K562 (cell line): ENCODE results near the gene ADAM19. TPM values are rescaled to one million over a fixed set of nuclear protein-coding genes. Genes with fewer than 3 reads are reported as not detected.

Source experiments
- CBFA2T3 ChIP-seq: fragments of 450-650 bp; IDR thresholded peaks from 2 replicates; pipeline ENCODE4 v1.6.1; 2017
- CTBP1 ChIP-seq: fragments of 450-650 bp; IDR thresholded peaks from 2 replicates; pipeline ENCODE4 v1.6.1; 2016; ENCODE audit warnings: borderline replicate concordance
- DNMT1 ChIP-seq: fragments of 450-650 bp; IDR thresholded peaks from 2 replicates; pipeline ENCODE4 v1.6.1; 2016; ENCODE audit warnings: antibody characterized with exemption, mild to moderate bottlenecking
- E2F3 ChIP-seq: fragments of 250-450 bp; sonication (Bioruptor Pico); IDR thresholded peaks from 2 replicates; pipeline ENCODE4 v1.4.0; 2020; ENCODE audit warnings: mild to moderate bottlenecking
- HEY1 ChIP-seq: fragments of 250-450 bp; sonication (Bioruptor Pico); IDR thresholded peaks from 2 replicates; pipeline ENCODE4 v1.5.0; 2020; ENCODE audit warnings: mild to moderate bottlenecking, moderate library complexity, borderline replicate concordance
- L3MBTL2 ChIP-seq: fragments of 450-650 bp; IDR thresholded peaks from 2 replicates; pipeline ENCODE4 v1.6.1; 2016; ENCODE audit warnings: mild to moderate bottlenecking, moderate library complexity
- MTA2 ChIP-seq: fragments of 450-650 bp; IDR thresholded peaks from 2 replicates; pipeline ENCODE4 v1.6.1; 2016; ENCODE audit warnings: low read depth
- NFE2 ChIP-seq: IDR thresholded peaks from 2 replicates; pipeline ENCODE4 v1.6.1; 2014; ENCODE audit warnings: antibody characterized with exemption, low read depth
- NR1H2 ChIP-seq: sonication (generic); formaldehyde crosslinking; IDR thresholded peaks from 2 replicates; pipeline ENCODE4 v1.4.0; 2020; ENCODE audit warnings: mild to moderate bottlenecking, missing genetic modification reagents
- PHF21A ChIP-seq: fragments of 450-650 bp; IDR thresholded peaks from 2 replicates; pipeline ENCODE4 v1.6.1; 2017; ENCODE audit warnings: low read depth, borderline replicate concordance
- SMAD4 ChIP-seq: fragments of 250-450 bp; sonication (Bioruptor Pico); conservative IDR thresholded peaks from 2 replicates; pipeline ENCODE4 v1.8.0; 2021; ENCODE audit warnings: inconsistent platforms, mild to moderate bottlenecking, moderate library complexity
- SMARCE1 ChIP-seq: fragments of 450-650 bp; IDR thresholded peaks from 2 replicates; pipeline ENCODE4 v1.7.1; 2016; ENCODE audit warnings: mild to moderate bottlenecking
- STAT5A ChIP-seq: IDR thresholded peaks from 2 replicates; pipeline ENCODE4 v1.6.1; 2012; ENCODE audit warnings: low read length, inconsistent platforms, borderline replicate concordance
- TEAD4 ChIP-seq, 2 experiments: sonication (generic) in 1 of 2; formaldehyde crosslinking in 1 of 2; IDR thresholded peaks; 2 replicates each; pipeline versions ENCODE4 v1.6.1 to v1.8.0; 2012 to 2022; ENCODE audit warnings: borderline replicate concordance in 1 of 2, inconsistent platforms in 1 of 2, low read length in 1 of 2, mild to moderate bottlenecking in 1 of 2, missing genetic modification reagents in 1 of 2
- ZNF561 ChIP-seq: fragments of 450-650 bp; formaldehyde crosslinking; conservative IDR thresholded peaks from 2 replicates; pipeline ENCODE4 v1.4.0; 2020; ENCODE audit warnings: mild to moderate bottlenecking, moderate library complexity
- polyA plus RNA-seq, 8 experiments: library from polyadenylated mRNA; depleted of rRNA in 4 of 8; stranded (reverse) in 5 of 8; unstranded in 3 of 8; fragments of >200 nt; fragmentation: Nextera tagmentation in 2 of 8; fragmentation: Illumina TruSeq in 1 of 8; extraction: Ambion mirVana in 2 of 8; extraction: Trizol in 1 of 8; gene quantifications; 2 replicates each; pipeline versions ENCODE4 v1.2.1 to v1.2.3, GENCODE V29; 2011 to 2014; ENCODE audit warnings: inconsistent platforms in 1 of 8, missing spikeins in 1 of 8
- total RNA-seq, 7 experiments: library from RNA; depleted of rRNA in 6 of 7; stranded (reverse); fragments of >200 nt in 6 of 7; fragmentation: Illumina TruSeq in 2 of 7; extraction: Trizol in 2 of 7; gene quantifications; 2 replicates each; pipeline versions ENCODE4 v1.2.1 to v1.2.3, GENCODE V29; 2011 to 2021; ENCODE audit warnings: low replicate concordance in 1 of 7
- TF ChIP-seq, protein P1 (sequence below), 2 experiments: fragments of 450-650 bp; IDR thresholded peaks; 2 replicates each; pipeline ENCODE4 v1.6.1; 2016; ENCODE audit warnings: mild to moderate bottlenecking in 2 of 2, borderline replicate concordance in 1 of 2, low read depth in 1 of 2, moderate library complexity in 1 of 2
- TF ChIP-seq, protein P2 (sequence below): fragments of 200-400 bp; formaldehyde crosslinking; IDR thresholded peaks from 2 replicates; pipeline ENCODE4 v1.6.1; 2017; ENCODE audit warnings: mild to moderate bottlenecking, low read depth, low read length, moderate library complexity
- TF ChIP-seq, protein P3 (sequence below), 2 experiments: fragments of 450-650 bp; IDR thresholded peaks; 2 replicates each; pipeline ENCODE4 v1.6.1; 2016

Gene ADAM19
- total and polyA plus RNA-seq, 9 of the 15 experiments (the other 6 are each of a cell fraction or from before 2014, with no cell fraction given), result 0.11 to 1.1 (median 0.43) TPM

DNA sequence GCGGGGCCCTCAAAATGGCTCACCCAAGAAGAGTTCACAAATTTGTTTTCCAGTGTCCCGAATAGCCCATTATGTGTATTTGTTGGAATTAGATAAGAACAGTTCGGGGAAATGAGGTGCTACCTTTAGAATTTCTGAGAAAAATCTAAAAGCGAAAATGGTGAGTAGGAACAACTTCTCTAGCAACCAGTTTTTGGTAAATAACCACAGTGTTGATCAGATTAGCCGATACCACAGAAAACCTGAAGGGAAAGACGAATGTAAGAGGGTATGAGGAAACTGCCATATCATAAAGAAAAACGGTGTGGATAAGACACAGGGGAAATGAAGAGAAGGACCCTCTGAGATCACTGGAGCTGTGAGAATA lies 31.0 kb downstream of the ADAM19 start (continued):
- TF ChIP-seq, protein P1, sequence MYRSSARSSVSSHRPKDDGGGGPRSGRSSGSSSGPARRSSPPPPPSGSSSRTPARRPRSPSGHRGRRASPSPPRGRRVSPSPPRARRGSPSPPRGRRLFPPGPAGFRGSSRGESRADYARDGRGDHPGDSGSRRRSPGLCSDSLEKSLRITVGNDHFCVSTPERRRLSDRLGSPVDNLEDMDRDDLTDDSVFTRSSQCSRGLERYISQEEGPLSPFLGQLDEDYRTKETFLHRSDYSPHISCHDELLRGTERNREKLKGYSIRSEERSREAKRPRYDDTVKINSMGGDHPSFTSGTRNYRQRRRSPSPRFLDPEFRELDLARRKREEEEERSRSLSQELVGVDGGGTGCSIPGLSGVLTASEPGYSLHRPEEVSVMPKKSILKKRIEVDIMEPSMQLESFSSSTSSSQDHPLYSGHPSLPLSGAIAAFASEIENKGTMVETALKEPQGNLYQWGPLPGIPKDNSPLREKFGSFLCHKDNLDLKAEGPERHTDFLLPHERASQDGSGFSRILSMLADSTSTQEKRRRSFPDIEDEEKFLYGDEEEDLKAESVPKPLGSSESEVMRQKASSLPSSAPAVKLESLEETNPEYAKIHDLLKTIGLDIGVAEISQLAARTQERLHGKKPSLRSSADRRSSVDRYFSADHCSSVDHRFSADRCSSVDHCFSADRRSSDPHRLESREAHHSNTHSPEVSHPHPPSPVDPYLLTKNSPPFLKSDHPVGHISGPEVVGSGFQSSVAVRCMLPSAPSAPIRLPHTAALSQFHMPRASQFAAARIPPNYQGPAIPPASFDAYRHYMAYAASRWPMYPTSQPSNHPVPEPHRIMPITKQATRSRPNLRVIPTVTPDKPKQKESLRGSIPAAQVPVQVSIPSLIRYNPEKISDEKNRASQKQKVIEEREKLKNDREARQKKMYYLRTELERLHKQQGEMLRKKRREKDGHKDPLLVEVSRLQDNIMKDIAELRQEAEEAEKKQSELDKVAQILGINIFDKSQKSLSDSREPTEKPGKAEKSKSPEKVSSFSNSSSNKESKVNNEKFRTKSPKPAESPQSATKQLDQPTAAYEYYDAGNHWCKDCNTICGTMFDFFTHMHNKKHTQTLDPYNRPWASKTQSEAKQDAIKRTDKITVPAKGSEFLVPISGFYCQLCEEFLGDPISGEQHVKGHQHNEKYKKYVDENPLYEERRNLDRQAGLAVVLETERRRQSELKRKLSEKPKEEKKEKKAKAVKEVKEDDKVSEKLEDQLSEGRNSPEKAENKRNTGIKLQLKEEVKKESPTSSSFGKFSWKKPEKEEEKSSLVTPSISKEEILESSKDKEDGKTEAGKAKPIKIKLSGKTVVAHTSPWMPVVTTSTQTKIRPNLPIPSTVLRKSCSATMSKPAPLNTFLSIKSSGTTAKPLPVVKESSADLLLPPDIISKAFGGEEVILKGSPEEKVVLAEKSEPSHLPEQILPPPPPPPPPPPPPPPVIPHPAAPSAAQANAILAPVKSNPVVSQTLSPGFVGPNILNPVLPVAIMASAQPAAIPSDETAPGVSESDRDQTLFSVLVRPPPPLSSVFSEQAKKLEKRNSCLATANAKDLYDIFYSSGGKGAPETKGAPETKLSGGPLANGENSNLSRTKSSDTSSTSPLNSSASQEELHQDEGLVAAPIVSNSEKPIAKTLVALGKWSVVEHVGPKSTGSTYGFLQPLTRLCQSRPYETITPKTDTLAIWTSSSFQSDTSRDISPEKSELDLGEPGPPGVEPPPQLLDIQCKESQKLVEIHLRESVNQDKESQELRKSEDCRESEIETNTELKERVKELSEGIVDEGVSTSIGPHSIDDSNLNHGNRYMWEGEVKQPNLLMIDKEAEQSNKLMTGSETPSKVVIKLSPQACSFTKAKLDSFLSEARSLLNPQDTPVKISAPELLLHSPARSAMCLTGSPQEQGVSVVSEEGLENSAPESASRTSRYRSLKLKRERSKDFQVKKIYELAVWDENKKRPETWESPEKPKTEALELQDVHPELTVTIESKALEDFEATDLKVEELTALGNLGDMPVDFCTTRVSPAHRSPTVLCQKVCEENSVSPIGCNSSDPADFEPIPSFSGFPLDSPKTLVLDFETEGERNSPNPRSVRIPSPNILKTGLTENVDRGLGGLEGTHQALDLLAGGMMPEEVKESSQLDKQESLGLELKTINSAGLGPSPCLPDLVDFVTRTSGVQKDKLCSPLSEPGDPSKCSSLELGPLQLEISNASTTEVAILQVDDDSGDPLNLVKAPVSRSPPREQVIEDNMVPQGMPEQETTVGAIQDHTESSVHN (IDR thresholded peaks at IDR 0.05; ENCODE audit: borderline replicate concordance in 1 of 2, low read depth in 1 of 2), result peak in 1 of 2 experiments; percentile 35; a peak in 1 of 4 replicates
- no peak; the same call in 1 of the 2 replicates for TF ChIP-seq L3MBTL2
- TF ChIP-seq MTA2, result peak; percentile 60
- no peak for TF ChIP-seq NR1H2
- no peak for TF ChIP-seq ZNF561 (CRISPR knock-in tag)
- TF ChIP-seq, protein P2, sequence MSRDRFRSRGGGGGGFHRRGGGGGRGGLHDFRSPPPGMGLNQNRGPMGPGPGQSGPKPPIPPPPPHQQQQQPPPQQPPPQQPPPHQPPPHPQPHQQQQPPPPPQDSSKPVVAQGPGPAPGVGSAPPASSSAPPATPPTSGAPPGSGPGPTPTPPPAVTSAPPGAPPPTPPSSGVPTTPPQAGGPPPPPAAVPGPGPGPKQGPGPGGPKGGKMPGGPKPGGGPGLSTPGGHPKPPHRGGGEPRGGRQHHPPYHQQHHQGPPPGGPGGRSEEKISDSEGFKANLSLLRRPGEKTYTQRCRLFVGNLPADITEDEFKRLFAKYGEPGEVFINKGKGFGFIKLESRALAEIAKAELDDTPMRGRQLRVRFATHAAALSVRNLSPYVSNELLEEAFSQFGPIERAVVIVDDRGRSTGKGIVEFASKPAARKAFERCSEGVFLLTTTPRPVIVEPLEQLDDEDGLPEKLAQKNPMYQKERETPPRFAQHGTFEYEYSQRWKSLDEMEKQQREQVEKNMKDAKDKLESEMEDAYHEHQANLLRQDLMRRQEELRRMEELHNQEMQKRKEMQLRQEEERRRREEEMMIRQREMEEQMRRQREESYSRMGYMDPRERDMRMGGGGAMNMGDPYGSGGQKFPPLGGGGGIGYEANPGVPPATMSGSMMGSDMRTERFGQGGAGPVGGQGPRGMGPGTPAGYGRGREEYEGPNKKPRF, result no peak
- TF ChIP-seq CTBP1, result peak; percentile 41; the same call in 1 of the 2 replicates
- 0 out of 2 replicates have a peak, but pooled peaks have one; percentile 5 for TF ChIP-seq NFE2
- TF ChIP-seq SMARCE1, result peak; percentile 71; the same call in 1 of the 2 replicates
- TF ChIP-seq STAT5A, result peak; percentile 82
- TF ChIP-seq, protein P3, sequence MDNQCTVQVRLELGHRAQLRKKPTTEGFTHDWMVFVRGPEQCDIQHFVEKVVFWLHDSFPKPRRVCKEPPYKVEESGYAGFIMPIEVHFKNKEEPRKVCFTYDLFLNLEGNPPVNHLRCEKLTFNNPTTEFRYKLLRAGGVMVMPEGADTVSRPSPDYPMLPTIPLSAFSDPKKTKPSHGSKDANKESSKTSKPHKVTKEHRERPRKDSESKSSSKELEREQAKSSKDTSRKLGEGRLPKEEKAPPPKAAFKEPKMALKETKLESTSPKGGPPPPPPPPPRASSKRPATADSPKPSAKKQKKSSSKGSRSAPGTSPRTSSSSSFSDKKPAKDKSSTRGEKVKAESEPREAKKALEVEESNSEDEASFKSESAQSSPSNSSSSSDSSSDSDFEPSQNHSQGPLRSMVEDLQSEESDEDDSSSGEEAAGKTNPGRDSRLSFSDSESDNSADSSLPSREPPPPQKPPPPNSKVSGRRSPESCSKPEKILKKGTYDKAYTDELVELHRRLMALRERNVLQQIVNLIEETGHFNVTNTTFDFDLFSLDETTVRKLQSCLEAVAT (IDR thresholded peaks at IDR 0.05), result 0 out of 4 replicates have a peak, but pooled peaks of 1 of the 2 experiments have one; percentile 34
- no peak for TF ChIP-seq HEY1 (CRISPR knock-in tag)
- TF ChIP-seq SMAD4, result peak; percentile 18; the same call in 1 of the 2 replicates
- no peak for TF ChIP-seq DNMT1
- TF ChIP-seq TEAD4 (IDR thresholded peaks at IDR 0.05; ENCODE audit: low read length), result peak; percentile 76; the same call in 1 of the 2 replicates
- TF ChIP-seq TEAD4 (CRISPR knock-in tag; IDR thresholded peaks at IDR 0.05; ENCODE audit: borderline replicate concordance), result no peak
- TF ChIP-seq E2F3 (CRISPR knock-in tag), result no peak
- TF ChIP-seq PHF21A, result no peak
- peak; percentile 71 for TF ChIP-seq CBFA2T3
